Measurements from ENCODE around the gene TMEM40. TPM values are rescaled to one million over a fixed set of nuclear protein-coding genes. Genes with fewer than 3 reads are reported as not detected.
"Not testable (repeated sequence)": the region's sequence is repeated elsewhere in the genome, so short reads cannot be mapped to it uniquely, and the experiment has no call there.

The TMEM40 gene
- total RNA-seq, 1 experiment from 2014 or later = not detected

- no peak for DNase-seq (ENCODE audit: low spot score)
Observed at GRCh38 chr3:12751571-12751970, 7.5 kb downstream of the TMEM40 start.

GRCh38 chr3:12750658-12751071, 8.4 kb downstream of the TMEM40 start:
- no peak for DNase-seq (ENCODE audit: low spot score)

- DNase-seq (ENCODE audit: low spot score) = no peak
Observed at GRCh38 chr3:12750223-12750622, 8.8 kb downstream of the TMEM40 start.

GRCh38 chr3:12748477-12748876, 10.6 kb downstream of the TMEM40 start:
- DNase-seq (ENCODE audit: low spot score) = no peak

- no peak for DNase-seq (ENCODE audit: low spot score)
Observed at GRCh38 chr3:12746419-12746818, 12.6 kb downstream of the TMEM40 start.

- DNase-seq (ENCODE audit: low spot score) = no peak
Observed at GRCh38 chr3:12744326-12744725, 14.7 kb downstream of the TMEM40 start.

GRCh38 chr3:12743583-12743982, 15.5 kb downstream of the TMEM40 start:
- DNase-seq (ENCODE audit: low spot score) = no peak

- no peak for DNase-seq (ENCODE audit: low spot score)
Observed at GRCh38 chr3:12742330-12743107, 16.5 kb downstream of the TMEM40 start.

GRCh38 chr3:12741209-12741608, 17.9 kb downstream of the TMEM40 start:
- DNase-seq (ENCODE audit: low spot score) = no peak

GRCh38 chr3:12737833-12738232, 21.2 kb downstream of the TMEM40 start:
- DNase-seq (ENCODE audit: low spot score) = no peak

- no peak for DNase-seq (ENCODE audit: low spot score)
Observed at GRCh38 chr3:12737319-12737718, 21.7 kb downstream of the TMEM40 start.

GRCh38 chr3:12734960-12735359, 24.1 kb downstream of the TMEM40 start:
- no peak for DNase-seq (ENCODE audit: low spot score)

GRCh38 chr3:12733566-12733965, 25.5 kb downstream of the TMEM40 start:
- DNase-seq (ENCODE audit: low spot score) = no peak

GRCh38 chr3:12730506-12731242, 28.4 kb downstream of the TMEM40 start:
- DNase-seq (ENCODE audit: low spot score) = no peak

- DNase-seq (ENCODE audit: low spot score) = no peak
Observed at GRCh38 chr3:12729051-12729651, 29.9 kb downstream of the TMEM40 start.

- DNase-seq (ENCODE audit: low spot score) = no peak
Observed at GRCh38 chr3:12727937-12728336, 31.1 kb downstream of the TMEM40 start.

- no peak for DNase-seq (ENCODE audit: low spot score)
Observed at GRCh38 chr3:12727481-12727880, 31.6 kb downstream of the TMEM40 start.

GRCh38 chr3:12725436-12725835, 33.6 kb downstream of the TMEM40 start:
- DNase-seq (ENCODE audit: low spot score) = no peak

GRCh38 chr3:12724794-12725193, 34.3 kb downstream of the TMEM40 start:
- DNase-seq (ENCODE audit: low spot score) = no peak

- not testable (repeated sequence) for DNase-seq (ENCODE audit: low spot score)
Observed at GRCh38 chr3:12723362-12723761, 35.7 kb downstream of the TMEM40 start.

- DNase-seq (ENCODE audit: low spot score) = no peak
Observed at GRCh38 chr3:12722226-12722625, 36.8 kb downstream of the TMEM40 start.

All from HT-29 (cell line).